SJCRH30 (cell line): Measurements from ENCODE around the gene OR10A3. TPM values are rescaled to one million over a fixed set of nuclear protein-coding genes. Genes with fewer than 3 reads are reported as not detected.
"Not testable (repeated sequence)": the region's sequence is repeated elsewhere in the genome, so short reads cannot be mapped to it uniquely, and the experiment has no call there.

Source experiments
- DNase-seq, 2 experiments: peaks; one replicate each; pipeline ENCODE4 v3.0.0-alpha.2; 2015 to 2020
- H3K27ac ChIP-seq: fragments of 250-450 bp; sonication (Bioruptor Pico); 2 replicates; pipeline ENCODE4 v1.5.1; 2020; ENCODE audit warnings: mild to moderate bottlenecking, moderate library complexity
- H3K27me3 ChIP-seq: fragments of 250-450 bp; sonication (Bioruptor Pico); 2 replicates; pipeline ENCODE4 v1.5.1; 2020; ENCODE audit warnings: mild to moderate bottlenecking, moderate library complexity
- H3K36me3 ChIP-seq: fragments of 250-450 bp; sonication (Bioruptor Pico); 2 replicates; pipeline ENCODE4 v1.5.1; 2020; ENCODE audit warnings: mild to moderate bottlenecking, moderate library complexity
- H3K4me1 ChIP-seq: fragments of 250-450 bp; sonication (Bioruptor Pico); 2 replicates; pipeline ENCODE4 v1.5.1; 2020; ENCODE audit warnings: mild to moderate bottlenecking, moderate library complexity
- H3K4me3 ChIP-seq: fragments of 250-450 bp; sonication (Bioruptor Pico); 2 replicates; pipeline ENCODE4 v1.5.1; 2020; ENCODE audit warnings: mild to moderate bottlenecking, moderate library complexity
- H3K9me3 ChIP-seq: fragments of 250-450 bp; sonication (Bioruptor Pico); replicated peaks from 2 replicates; pipeline ENCODE4 v1.5.1; 2020; ENCODE audit warnings: mild to moderate bottlenecking, moderate library complexity
- total RNA-seq: library from RNA; depleted of rRNA; stranded (reverse); fragments of >200 nt; shearing (Covaris generic); gene quantifications from 2 replicates; pipeline ENCODE4 v1.2.3, GENCODE V29; 2014; rRNA removed

Gene OR10A3
- not detected in 2 replicates for total RNA-seq

GRCh38 chr11:7941608-7942007 is at the start of gene OR10A3:
Gene OR10A3 (minus strand): TSS chr11:7941708. CDS start chr11:7939520, 2,188 bp downstream.
- H3K4me3 ChIP-seq = no peak within 1 kb of the TSS
- H3K36me3 ChIP-seq = no peaks in the 10 kb centered on the region
- no peak within 1 kb of the TSS for H3K27ac ChIP-seq
- no peak for DNase-seq
- peaks cover 4% of the 10 kb centered on the region; the same call in 1 of the 2 replicates for H3K9me3 ChIP-seq
- no peaks in the 10 kb centered on the region; the same call in 1 of the 2 replicates for H3K27me3 ChIP-seq
- no peaks in the 10 kb centered on the region for H3K4me1 ChIP-seq

GRCh38 chr11:7987560-7987883 is 46.0 kb upstream of the OR10A3 start:
- peak overlapping the region; percentile 65 for H3K27ac ChIP-seq
- peaks cover 33% of the 10 kb centered on the region for H3K36me3 ChIP-seq
- DNase-seq = not testable (repeated sequence)

GRCh38 chr11:7986768-7987559 is 45.5 kb upstream of the OR10A3 start, which contains the start of gene EIF3F:
Gene EIF3F (plus strand): TSS chr11:7987337. CDS start chr11:7987353, 16 bp downstream.
- peak; percentile 95 to 99 for DNase-seq
- Histone ChIP-seq H3K27me3 (no peaks in the 10 kb centered on the region), H3K9me3 (no peaks in the 10 kb centered on the region), H3K27ac (peak within 1 kb of the TSS; percentile 65), H3K4me1 (0 out of 2 replicates have a peak, but pooled peaks cover 2% of the 10 kb centered on the region), H3K36me3 (peaks cover 27% of the 10 kb centered on the region), H3K4me3 (peak within 1 kb of the TSS; percentile 88)

More at GRCh38 chr11:7987560-7987883, 46.0 kb upstream of the OR10A3 start:
- not testable (repeated sequence) for H3K9me3 ChIP-seq, H3K4me1 ChIP-seq, H3K27me3 ChIP-seq
- H3K4me3 ChIP-seq = peak overlapping the region; percentile 88

- DNase-seq = no peak
- no peaks in the 10 kb centered on the region for H3K27me3 ChIP-seq
- no peak overlapping the region for H3K27ac ChIP-seq
- H3K36me3 ChIP-seq = peaks cover 8% of the 10 kb centered on the region
- H3K9me3 ChIP-seq = no peaks in the 10 kb centered on the region
- 0 out of 2 replicates have a peak, but pooled peaks cover 2% of the 10 kb centered on the region for H3K4me1 ChIP-seq
- no peak overlapping the region for H3K4me3 ChIP-seq
These were observed 42.5 kb upstream of the OR10A3 start for GRCh38 chr11:7983832-7984590.

GRCh38 chr11:7982582-7983119 is 41.1 kb upstream of the OR10A3 start:
- Histone ChIP-seq H3K27ac (no peak overlapping the region), H3K9me3 (no peaks in the 10 kb centered on the region), H3K27me3 (no peaks in the 10 kb centered on the region), H3K36me3 (no peaks in the 10 kb centered on the region), H3K4me3 (no peak overlapping the region), H3K4me1 (peaks cover 5% of the 10 kb centered on the region; the same call in 1 of the 2 replicates)
- no peak for DNase-seq

GRCh38 chr11:7981619-7982157 is 40.2 kb upstream of the OR10A3 start:
- no peaks in the 10 kb centered on the region for H3K9me3 ChIP-seq
- H3K27ac ChIP-seq = no peak overlapping the region
- H3K27me3 ChIP-seq = no peaks in the 10 kb centered on the region
- peaks cover 9% of the 10 kb centered on the region; the same call in 1 of the 2 replicates for H3K4me1 ChIP-seq
- DNase-seq = no peak
- no peak overlapping the region for H3K4me3 ChIP-seq
- H3K36me3 ChIP-seq = no peaks in the 10 kb centered on the region

GRCh38 chr11:7977232-7977917 is 35.9 kb upstream of the OR10A3 start:
- no peaks in the 10 kb centered on the region for H3K9me3 ChIP-seq
- no peak overlapping the region for H3K4me3 ChIP-seq
- no peaks in the 10 kb centered on the region for H3K36me3 ChIP-seq
- H3K27ac ChIP-seq = no peak overlapping the region; the same call in 1 of the 2 replicates
- DNase-seq = peak in 1 of 2 experiments; percentile 11
- peaks cover 9% of the 10 kb centered on the region; the same call in 1 of the 2 replicates for H3K4me1 ChIP-seq
- no peaks in the 10 kb centered on the region for H3K27me3 ChIP-seq

- DNase-seq = no peak
- H3K36me3 ChIP-seq = no peaks in the 10 kb centered on the region
- H3K27ac ChIP-seq = no peak overlapping the region
- H3K4me3 ChIP-seq = no peak overlapping the region
- H3K27me3 ChIP-seq = no peaks in the 10 kb centered on the region
- peaks cover 14% of the 10 kb centered on the region; the same call in 1 of the 2 replicates for H3K4me1 ChIP-seq
- no peaks in the 10 kb centered on the region; the same call in 1 of the 2 replicates for H3K9me3 ChIP-seq
These were observed 33.2 kb upstream of the OR10A3 start for GRCh38 chr11:7974668-7975067.

GRCh38 chr11:7973011-7973410 is 31.5 kb upstream of the OR10A3 start:
- H3K27me3 ChIP-seq = no peaks in the 10 kb centered on the region
- no peaks in the 10 kb centered on the region; the same call in 1 of the 2 replicates for H3K9me3 ChIP-seq
- H3K36me3 ChIP-seq = no peaks in the 10 kb centered on the region
- no peak overlapping the region for H3K27ac ChIP-seq
- no peak for DNase-seq
- H3K4me3 ChIP-seq = no peak overlapping the region
- H3K4me1 ChIP-seq = peaks cover 21% of the 10 kb centered on the region; the same call in 1 of the 2 replicates

GRCh38 chr11:7971846-7972245 is 30.3 kb upstream of the OR10A3 start:
- no peak overlapping the region for H3K4me3 ChIP-seq
- H3K4me1 ChIP-seq = peaks cover 13% of the 10 kb centered on the region; the same call in 1 of the 2 replicates
- DNase-seq = no peak
- no peaks in the 10 kb centered on the region; the same call in 1 of the 2 replicates for H3K9me3 ChIP-seq
- H3K36me3 ChIP-seq = no peaks in the 10 kb centered on the region
- H3K27ac ChIP-seq = no peak overlapping the region
- no peaks in the 10 kb centered on the region for H3K27me3 ChIP-seq

- H3K4me3 ChIP-seq = no peak overlapping the region
- H3K36me3 ChIP-seq = no peaks in the 10 kb centered on the region
- peaks cover 13% of the 10 kb centered on the region; the same call in 1 of the 2 replicates for H3K4me1 ChIP-seq
- no peak overlapping the region for H3K27ac ChIP-seq
- no peaks in the 10 kb centered on the region for H3K27me3 ChIP-seq
- DNase-seq = peak; percentile 11 to 17
- H3K9me3 ChIP-seq = no peaks in the 10 kb centered on the region; the same call in 1 of the 2 replicates
These were observed 28.5 kb upstream of the OR10A3 start for GRCh38 chr11:7969756-7970646.

- no peak overlapping the region for H3K4me3 ChIP-seq
- H3K9me3 ChIP-seq = no peaks in the 10 kb centered on the region; the same call in 1 of the 2 replicates
- H3K27me3 ChIP-seq = no peaks in the 10 kb centered on the region
- H3K27ac ChIP-seq = no peak overlapping the region
- peaks cover 13% of the 10 kb centered on the region; the same call in 1 of the 2 replicates for H3K4me1 ChIP-seq
- DNase-seq = no peak
- no peaks in the 10 kb centered on the region for H3K36me3 ChIP-seq
These were observed 27.2 kb upstream of the OR10A3 start for GRCh38 chr11:7968686-7969085.

- Histone ChIP-seq H3K27me3 (no peaks in the 10 kb centered on the region), H3K36me3 (no peaks in the 10 kb centered on the region), H3K4me1 (peaks cover 13% of the 10 kb centered on the region; the same call in 1 of the 2 replicates), H3K27ac (no peak overlapping the region), H3K4me3 (no peak overlapping the region), H3K9me3 (no peaks in the 10 kb centered on the region; the same call in 1 of the 2 replicates)
- DNase-seq = no peak
These were observed 26.3 kb upstream of the OR10A3 start for GRCh38 chr11:7967826-7968225.
